PC-3 (cell line): ENCODE results near the gene TMEM108.

Experiments
- EZH2 ChIP-seq: fragments of 300-600 bp; sonication (generic); IDR thresholded peaks from one replicate; pipeline ENCODE4 v1.6.1; 2017; ENCODE audit warnings: antibody characterized with exemption, mild to moderate bottlenecking, low read length; ENCODE audit not compliant: unreplicated experiment
- TF ChIP-seq, protein P1 (sequence below): fragments of 300-600 bp; sonication (generic); conservative IDR thresholded peaks from 2 replicates; pipeline ENCODE4 v1.5.1; 2017; ENCODE audit warnings: antibody characterized with exemption, low read depth, mild to moderate bottlenecking, low read length

DNA sequence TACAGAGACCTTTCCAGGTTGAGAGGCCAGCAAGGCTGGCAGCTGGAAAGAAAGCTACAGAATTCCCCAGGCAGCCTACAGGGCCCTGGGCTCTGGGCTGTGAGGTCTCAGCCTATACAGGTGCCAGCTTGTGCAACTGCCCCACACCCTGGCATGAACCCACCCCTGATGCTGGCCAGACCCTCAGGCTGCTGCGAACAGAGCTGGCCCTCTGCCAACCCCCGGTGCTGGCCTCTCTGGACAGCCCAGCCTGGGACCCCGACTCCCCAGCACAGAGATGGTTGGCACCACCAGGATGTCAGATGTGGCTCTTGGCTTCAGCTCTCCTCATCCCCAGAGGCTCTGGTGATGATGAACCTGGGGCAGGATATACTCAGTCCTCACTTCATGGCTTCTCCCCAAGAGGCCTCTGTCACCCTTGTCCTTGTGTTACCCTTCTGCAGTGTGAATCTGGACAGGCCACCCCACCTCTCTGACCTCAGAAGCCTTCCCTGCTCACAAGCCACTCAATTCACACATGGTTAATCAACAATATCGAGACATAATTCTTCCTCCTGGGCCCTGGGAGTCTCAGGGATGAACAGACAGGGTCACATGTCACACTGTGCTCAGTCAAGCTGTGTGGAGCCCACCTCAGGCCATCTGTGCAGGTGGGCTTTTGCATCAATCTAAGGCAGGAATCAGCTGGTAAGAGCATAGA lies 350.7 kb downstream of the TMEM108 start:
- TF ChIP-seq, protein P1, sequence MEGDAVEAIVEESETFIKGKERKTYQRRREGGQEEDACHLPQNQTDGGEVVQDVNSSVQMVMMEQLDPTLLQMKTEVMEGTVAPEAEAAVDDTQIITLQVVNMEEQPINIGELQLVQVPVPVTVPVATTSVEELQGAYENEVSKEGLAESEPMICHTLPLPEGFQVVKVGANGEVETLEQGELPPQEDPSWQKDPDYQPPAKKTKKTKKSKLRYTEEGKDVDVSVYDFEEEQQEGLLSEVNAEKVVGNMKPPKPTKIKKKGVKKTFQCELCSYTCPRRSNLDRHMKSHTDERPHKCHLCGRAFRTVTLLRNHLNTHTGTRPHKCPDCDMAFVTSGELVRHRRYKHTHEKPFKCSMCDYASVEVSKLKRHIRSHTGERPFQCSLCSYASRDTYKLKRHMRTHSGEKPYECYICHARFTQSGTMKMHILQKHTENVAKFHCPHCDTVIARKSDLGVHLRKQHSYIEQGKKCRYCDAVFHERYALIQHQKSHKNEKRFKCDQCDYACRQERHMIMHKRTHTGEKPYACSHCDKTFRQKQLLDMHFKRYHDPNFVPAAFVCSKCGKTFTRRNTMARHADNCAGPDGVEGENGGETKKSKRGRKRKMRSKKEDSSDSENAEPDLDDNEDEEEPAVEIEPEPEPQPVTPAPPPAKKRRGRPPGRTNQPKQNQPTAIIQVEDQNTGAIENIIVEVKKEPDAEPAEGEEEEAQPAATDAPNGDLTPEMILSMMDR, result no peak
- no peak for TF ChIP-seq EZH2
